ENCODE data around the gene HS3ST1.
A peak's percentile ranks its signal among the peaks of the same experiment; 100 is the strongest.

Gene HS3ST1

GRCh38 chr4:11428231-11428898, at the start of gene HS3ST1:
Gene HS3ST1, minus strand, starts transcription at chr4:11428894. Its CDS starts 28,889 bp downstream, at chr4:11400005.
- peak in 1 of 14 donors; percentile 67 for DNase-seq

DNA sequence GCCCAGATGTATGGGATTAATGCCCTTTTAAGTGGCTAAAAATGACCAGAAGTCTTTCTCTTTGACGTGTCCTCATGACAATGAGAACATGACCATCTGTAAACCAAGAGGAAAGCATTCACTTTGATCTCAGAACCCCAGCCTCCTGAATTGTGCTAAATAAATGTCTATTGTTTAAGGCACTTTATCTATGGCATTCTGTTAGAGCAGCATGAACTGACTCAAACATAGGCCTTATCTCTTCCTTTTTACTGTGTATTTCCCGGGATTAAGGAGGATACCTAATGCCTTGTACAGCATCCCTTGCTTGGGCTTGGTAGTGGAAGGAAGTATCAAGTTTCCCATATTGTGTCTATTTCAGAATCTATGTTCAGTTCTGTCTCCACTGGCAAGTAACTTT, 47.2 kb upstream of the HS3ST1 start:
- DNase-seq, result no peak

GRCh38 chr4:11474146-11474545, 45.5 kb upstream of the HS3ST1 start:
- DNase-seq, result no peak

DNA sequence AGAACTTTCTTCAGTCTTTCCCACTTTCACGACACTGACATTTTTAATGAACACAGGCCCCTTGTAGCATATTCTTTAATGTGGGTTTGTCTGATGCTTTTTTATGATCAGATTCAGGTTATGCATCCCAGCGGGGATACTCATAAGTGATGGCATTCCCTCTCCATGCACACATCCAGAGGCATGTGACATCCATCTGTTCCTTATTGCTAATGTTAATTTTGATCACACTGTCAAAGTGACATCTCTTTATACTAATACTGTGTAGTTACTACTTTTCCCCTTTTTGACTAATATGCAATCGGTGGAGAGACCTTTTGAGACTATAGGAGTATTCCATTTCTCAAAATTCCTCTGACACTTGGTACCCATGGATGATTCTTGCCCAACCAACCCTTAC, 43.8 kb upstream of the HS3ST1 start:
- DNase-seq, result no peak

DNA sequence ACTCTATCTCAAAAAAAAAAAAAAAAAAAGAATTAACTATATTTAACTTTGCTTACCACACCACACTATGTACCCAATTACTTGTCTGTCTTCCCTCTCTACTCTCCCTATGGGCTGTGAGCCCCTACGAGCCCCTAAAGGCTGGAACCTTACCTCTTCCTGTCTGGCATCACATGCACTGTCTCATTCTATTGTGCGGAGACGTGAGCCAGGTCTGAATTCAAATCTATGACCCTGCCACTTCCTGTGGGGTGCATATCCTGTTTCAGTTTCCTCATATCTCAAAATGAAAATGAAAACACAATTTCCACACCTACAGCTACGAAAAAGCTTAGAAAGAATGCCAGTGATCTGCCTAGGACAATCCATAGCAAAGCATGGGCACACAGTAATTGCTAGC, 42.9 kb upstream of the HS3ST1 start:
- peak in 3 of 14 donors; percentile 6 to 9 (median 7) for DNase-seq

- no peak for DNase-seq
These were observed 42.4 kb upstream of the HS3ST1 start for GRCh38 chr4:11471046-11471441.

DNA sequence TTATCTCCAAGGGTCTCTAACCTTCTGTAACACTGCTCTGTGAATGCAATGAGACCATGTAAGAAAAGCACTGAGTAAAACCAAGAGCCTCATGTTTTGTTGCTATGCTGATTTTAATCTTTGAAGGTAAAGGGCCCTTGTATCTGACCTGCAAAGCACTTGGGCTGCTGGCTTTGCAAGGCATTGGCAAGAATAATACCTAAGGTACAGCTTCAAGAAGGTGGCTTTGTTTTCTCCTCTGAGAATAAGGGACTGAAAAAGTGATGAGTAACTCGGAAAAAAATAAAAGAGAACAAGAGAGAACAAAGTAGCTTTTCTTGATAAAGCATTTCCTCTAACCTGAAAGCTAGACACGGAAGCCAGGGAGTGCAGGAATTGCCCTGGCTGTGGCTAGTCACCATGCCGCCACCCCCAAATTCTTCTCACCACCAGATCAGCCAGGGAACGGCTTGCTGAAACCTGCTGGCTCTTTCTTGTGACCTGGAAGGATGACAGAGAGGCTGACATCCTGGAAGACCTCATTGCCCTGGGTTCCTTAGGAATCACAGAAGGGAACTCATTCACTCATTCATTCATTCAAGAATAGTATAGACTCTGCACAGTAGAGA, 41.8 kb upstream of the HS3ST1 start:
- DNase-seq, result no peak

GRCh38 chr4:11469650-11470437, 41.1 kb upstream of the HS3ST1 start:
- no peak for DNase-seq

GRCh38 chr4:11468901-11469300, 40.2 kb upstream of the HS3ST1 start:
- DNase-seq, result no peak

GRCh38 chr4:11467931-11468330, 39.2 kb upstream of the HS3ST1 start:
- DNase-seq, result no peak

DNA sequence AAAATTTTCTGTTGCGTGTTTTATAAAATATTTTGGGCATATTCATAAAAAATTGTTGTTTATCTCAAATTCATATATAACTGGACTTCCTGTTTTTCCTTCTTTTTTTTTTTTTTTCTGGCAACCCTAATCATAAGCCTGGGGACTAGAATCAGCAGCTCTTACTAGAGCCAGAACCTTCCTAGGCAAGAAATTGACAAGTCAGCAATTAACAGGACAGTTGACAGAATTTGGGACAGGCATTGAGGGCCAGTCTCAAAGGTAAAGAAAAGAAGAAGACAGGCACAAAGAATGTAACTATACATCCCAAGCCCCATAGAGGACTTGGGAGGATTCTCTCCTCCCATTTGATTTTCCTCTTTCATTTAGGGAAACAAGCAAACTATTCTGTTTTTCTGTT, 35.0 kb upstream of the HS3ST1 start:
- DNase-seq, result no peak

- no peak for DNase-seq
These were observed 27.7 kb upstream of the HS3ST1 start for GRCh38 chr4:11456401-11456800.

DNA sequence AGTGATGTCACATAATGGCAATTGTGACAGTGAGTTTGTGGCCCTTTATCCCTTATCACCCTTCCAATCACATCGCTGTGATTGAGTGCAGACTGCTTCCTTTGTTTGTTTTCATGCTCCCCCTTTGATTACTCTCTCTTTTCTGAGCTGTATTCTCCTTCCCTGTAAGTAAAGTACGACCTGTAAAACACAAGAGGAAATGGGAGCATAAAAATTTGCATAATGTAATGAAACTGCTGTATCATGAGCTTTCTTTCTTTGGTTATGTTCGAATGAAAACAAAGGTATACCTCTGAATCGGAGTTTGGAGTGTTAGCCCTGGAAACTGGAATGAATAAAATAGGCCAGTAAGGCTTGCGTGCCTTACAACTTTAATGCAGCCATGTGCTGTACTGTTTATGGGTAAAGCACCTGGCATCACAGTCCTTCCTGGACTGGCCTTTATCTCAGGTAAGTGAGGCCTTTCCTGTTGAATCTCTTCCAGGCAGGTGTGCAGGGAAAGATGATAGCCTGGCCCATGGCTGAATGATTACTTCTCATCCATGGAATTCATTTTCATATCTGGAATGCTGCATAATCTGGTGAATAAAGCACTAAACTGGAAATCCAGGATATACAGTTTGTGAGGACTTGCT, 26.6 kb upstream of the HS3ST1 start:
- DNase-seq, result no peak

DNA sequence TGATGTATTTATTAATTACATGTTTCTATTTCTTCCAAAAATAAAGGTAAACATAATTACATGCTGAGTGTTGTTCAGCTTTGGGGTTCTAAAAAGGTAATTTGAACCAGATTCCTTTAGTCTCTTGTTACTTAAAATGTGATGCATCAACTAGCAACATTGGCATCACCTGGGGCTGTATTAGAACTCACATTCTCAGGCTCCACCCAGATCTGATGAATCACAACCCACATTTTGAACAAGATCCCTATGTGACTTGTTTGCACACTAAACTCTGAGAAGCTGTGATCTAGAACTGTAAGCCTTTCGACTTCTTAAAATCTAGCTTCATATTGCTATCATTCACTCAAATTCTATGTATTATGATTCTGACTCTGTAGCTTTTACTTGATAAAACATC, 23.0 kb upstream of the HS3ST1 start:
- no peak for DNase-seq

GRCh38 chr4:11446155-11446811, 17.6 kb upstream of the HS3ST1 start:
- DNase-seq, result no peak

DNA sequence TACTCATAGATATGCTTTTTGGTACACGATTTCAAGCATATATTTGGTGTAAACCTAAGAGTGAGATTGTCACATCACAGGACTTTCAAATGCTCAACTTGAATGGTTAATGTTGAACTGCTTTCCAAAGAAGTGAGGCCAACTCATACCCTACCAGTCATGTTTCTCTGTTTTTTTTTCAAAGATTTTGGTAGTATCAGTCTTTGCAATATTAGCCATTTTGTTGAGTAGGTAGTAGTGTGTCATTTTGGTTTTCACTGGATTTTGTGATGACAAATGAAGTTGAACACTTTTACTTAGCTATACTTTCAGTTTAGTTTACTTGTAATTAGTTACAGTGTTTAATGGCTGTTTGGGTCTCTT, 12.5 kb upstream of the HS3ST1 start:
- no peak for DNase-seq

DNA sequence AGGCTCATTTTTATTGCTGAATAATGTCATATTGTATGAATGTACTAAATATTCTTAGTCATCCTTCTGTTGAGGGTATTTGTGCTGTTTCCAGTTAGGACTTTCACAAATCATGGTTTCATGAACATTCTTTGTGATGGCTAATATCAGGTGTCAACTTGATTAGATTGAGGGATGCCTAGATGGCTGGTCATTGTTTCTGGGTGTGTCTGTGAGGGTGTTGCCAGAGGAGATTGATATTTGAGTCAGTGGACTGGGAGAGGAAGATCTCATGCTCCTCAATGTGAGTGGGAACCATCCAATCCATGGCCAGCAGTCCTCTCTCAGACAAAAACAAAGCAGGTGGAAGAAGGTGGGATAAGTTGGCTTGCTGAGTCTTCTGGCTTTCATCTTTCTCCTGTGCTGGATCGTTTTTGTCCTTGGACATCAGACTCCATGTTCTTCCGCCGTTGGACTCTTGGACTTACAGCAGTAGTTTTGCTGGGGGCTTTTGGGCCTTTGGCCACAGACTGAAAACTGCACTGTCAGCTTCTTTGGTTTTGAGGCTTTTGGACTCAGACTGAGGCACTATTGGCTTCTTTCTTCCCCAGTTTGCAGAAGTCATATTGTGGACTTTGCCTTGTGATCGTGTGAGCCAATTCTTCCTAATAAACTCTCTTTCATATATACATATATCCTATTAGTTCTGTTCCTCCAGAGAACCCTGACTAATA, 11.9 kb upstream of the HS3ST1 start:
- no peak for DNase-seq

- no peak for DNase-seq
These were observed 11.1 kb upstream of the HS3ST1 start for GRCh38 chr4:11439836-11440235.

GRCh38 chr4:11438647-11439046, 10.0 kb upstream of the HS3ST1 start:
- DNase-seq, result no peak

- DNase-seq, result no peak
These were observed 8.0 kb upstream of the HS3ST1 start for GRCh38 chr4:11436673-11437072.

DNA sequence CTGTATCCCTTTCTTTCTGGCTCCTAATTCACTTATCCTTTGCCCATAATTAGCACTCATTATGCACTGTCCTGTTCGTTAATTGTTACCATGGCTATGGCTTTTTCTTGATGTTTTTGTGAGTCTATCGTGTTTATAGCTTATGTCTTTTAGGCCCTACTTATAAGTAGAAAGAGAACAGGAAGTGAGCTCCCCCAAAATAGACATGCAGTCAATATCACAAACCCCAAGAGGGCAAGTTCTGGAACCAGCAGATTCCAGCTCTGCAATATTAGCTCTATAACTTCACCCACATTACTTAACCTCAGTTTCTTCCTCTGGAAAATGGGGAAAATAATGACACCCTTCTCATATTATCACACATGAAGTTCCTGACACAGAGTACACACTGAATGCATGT, 7.4 kb upstream of the HS3ST1 start:
- no peak for DNase-seq

GRCh38 chr4:11435557-11435956, 6.9 kb upstream of the HS3ST1 start:
- DNase-seq, result no peak
